GM19468 (cell line): ENCODE data around the gene ABCA13.

ENCODE experiments used
- ATAC-seq: cut with Tn5 transposase; IDR thresholded peaks from one replicate; pipeline ENCODE4 v1.9.1; 2021; ENCODE audit warnings: mild to moderate bottlenecking, moderate library complexity, moderate number of reproducible peaks; ENCODE audit not compliant: unreplicated experiment; ENCODE audit errors: extremely low read depth

Gene ABCA13

DNA sequence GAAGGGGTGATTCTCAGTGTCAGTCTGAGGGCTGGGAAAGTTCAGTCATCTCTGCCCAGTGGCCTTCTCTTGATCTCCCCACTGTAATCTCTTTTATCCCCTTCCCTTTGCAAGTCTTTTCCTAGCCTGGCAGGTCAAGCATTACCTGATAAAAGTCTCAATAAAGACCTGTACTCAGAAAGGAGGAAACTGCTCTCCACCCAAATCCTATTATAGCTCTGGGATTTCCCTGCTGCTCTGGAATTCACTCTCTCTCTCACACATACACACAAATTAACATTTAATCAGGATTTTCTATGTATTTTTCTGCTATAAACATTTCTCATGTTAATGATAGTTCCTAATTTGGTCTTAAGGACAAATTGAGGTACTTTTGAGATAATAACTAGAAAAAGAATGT, 46.5 kb downstream of the ABCA13 start:
- no peak for ATAC-seq

DNA sequence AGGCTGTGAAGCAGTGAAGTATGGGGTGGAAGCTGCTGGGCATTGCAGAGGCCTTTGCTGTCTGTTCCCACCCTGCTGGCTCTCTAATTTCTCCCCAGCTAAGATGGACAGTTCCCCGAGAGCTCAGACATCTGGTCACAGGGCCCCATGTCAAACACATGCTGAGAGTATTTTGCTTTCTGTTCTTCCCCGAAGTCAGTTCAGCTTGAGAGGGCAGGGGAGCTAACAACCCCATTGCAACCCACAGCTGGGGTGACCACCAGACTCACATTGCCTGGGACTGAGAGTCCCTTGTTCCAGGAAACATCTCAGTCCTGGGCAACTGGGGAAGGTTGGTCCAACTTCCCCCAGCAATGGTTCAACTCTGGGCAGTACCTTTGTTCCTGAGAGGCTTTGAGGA, 52.8 kb downstream of the ABCA13 start:
- ATAC-seq, result no peak

DNA sequence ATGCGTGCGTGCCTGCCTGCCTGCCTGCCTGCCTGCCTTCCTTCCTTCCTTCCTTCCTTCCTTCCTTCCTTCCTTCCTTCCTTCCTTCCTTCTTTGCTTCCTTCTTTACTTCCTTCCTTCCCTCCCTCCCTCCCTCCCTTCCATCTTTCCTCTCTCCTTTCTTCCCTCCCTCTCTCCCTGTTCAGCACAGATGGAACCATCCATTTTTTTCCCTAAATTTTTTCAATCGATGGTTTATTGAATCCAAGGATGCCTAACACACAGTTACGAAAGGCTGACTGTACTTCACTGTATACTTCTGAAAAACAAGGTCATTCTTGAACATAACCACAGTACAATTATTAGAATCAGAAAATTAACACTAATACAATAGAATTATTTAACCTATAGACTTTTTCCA, 53.8 kb downstream of the ABCA13 start:
- ATAC-seq, result no peak

GRCh38 chr7:48237354-48237753, 66.1 kb downstream of the ABCA13 start:
- no peak for ATAC-seq

DNA sequence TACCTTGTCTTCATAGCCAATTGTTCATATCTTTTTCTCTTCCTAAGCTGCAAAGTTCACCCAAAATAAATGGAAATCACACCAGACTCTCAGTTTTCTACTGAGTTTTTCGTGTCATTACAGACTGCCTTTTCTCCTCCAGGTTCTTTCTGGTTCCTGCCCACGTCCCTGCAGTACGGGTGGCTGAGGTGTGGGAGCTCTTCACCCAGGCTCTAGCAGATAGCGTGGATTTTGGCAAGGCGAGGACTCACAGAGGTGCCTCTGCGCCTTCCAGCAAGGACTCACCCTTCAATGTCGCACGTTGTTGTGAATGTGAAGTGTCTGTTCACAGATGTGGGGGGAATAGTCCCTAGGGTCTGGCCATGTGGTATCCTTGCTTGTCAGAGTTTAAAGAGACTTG, 71.6 kb downstream of the ABCA13 start:
- ATAC-seq, result no peak

- ATAC-seq, result no peak
These were observed 73.6 kb downstream of the ABCA13 start for GRCh38 chr7:48244864-48245271.

DNA sequence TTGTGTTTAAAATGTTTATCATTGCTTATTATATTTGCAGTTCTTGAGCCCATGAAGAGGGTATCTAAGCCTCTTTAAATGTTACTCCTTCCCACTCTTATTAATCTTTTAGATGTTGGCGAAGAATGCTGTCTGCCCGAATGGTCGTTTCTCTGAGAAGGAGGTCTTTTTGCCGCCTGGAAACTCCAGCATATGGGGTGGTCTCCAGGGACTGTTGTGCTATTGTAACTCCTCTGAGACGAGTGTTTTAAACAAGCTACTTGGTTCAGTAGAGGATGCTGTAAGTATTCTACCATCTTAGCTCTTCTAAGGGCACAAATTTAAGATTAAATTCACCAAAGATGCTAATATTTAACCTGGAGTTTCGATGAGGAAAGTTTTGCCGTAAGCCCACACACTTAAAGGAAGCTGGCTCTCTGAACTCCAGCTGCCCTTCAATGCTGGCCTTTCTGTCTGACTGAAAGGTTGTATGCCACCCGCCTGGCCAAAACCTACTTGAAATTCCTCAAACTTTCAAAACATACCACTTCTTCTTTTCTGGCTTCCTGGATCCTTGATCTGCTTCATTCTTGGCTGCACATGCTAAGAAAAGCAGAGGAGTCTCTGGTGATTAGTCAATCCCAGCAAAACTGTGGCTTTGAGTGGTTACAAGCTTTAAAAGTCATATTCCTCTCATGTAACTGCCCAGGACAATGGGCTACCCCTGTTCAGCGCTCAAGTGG, 74.7 kb downstream of the ABCA13 start:
- ATAC-seq, result peak; percentile 63

GRCh38 chr7:48249166-48249565, 77.9 kb downstream of the ABCA13 start:
- no peak for ATAC-seq

GRCh38 chr7:48250441-48250951, 79.2 kb downstream of the ABCA13 start:
- ATAC-seq, result no peak

DNA sequence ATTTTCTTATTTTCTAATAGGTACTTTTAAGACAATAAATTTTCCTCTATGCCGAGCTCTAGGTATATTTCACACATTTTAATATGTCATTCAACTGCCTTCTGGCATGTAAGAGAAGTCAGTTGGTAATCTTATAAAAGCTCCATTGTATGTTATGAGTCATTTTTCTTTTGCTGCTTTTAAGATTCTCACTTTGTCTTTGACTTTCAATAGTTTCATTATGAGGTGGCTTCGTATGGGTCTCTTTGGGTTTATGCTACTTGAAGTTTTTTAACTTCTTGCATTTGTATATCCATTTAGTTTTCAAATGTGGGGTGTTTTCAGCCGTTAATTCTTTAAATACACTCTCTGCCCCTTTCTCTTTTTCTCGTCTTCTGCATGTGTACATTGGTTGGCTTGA, 80.5 kb downstream of the ABCA13 start:
- peak; percentile 92 for ATAC-seq

DNA sequence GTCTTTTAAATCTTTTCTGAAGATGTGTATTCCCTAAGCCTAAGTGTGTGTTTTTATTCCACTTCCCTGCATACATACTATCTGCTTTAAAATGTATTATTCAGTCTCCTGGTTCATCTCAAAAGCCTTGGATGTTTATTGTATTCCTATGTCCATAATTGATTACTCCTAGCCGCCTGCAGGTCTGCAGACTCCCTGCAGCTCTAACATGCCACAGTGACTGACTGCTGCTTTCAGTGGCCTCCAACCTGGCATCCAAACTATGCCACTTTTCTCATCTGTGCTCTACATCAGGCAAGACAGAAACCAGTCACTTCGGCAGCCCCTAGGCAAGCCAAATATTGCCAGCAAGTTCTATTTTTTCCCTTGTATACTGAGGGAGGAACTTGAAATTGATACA, 81.7 kb downstream of the ABCA13 start:
- no peak for ATAC-seq

DNA sequence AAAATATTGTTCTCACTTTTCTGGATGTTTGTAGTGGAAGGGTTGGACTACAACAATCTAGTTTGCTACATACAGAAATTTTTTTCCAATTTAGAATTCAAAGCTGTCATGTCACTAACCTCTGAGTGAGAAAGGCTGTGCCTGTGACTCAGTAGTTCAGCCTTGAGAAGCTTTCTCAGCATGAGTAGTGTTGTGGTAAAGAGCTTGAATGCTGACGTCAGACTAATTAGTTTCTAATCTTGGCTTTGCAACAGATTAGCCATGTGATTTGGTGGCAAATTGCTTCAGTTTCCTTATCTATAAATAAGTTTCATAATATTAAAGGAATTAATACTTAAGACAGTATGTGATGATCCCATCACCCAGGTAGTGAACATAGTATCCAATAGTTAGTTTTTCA, 83.8 kb downstream of the ABCA13 start:
- no peak for ATAC-seq

GRCh38 chr7:48259463-48260280, 88.4 kb downstream of the ABCA13 start:
- no peak for ATAC-seq

GRCh38 chr7:48261696-48262095, 90.4 kb downstream of the ABCA13 start:
- no peak for ATAC-seq

DNA sequence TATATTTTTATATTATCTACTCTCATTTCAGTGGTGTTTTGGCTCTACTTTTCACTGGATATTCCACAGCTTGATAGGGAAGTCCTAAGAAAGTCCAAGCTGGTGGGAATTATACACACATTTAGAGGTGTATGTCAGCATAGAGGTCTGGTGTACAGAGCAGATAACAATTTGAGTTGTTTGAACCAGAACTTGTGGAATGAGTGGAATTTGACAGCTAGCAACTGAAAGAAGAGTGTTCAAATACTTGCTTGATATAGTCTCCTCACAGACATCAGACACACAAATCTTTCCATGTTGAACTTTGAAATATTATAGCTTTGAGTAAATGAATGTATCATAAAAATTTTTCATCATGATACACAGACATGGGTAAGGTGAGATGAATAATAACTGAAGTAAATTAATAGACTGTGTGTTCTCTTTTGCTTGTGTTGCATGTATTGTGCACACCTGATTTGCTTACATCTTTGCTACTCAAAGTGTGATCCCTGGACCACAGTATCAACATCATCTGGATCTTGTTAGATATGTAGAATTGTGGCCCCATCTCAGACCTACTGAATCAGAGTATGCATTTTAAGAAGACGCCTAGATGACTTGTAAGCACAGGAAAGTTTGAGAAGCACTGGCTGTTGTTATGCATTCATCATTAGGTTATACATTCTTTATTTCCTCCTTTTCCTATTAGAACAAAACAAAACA, 91.5 kb downstream of the ABCA13 start:
- no peak for ATAC-seq

DNA sequence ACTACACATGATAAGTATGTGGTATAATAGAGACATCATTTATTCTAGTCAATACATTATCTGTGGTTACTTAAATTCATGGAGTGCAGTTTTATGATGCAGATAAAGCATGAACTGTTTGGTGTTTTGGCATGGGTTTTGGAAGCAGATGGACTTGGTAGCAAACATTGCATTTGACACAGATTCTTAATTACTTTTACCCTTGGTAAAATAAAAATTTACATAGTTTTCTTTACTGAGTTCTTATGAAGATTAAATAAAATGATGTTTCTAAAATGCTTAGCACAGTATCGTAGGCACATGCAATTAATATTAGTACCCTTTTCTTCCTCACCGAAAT, 92.0 kb downstream of the ABCA13 start:
- no peak for ATAC-seq

GRCh38 chr7:48269066-48269465, 97.8 kb downstream of the ABCA13 start:
- ATAC-seq, result no peak

DNA sequence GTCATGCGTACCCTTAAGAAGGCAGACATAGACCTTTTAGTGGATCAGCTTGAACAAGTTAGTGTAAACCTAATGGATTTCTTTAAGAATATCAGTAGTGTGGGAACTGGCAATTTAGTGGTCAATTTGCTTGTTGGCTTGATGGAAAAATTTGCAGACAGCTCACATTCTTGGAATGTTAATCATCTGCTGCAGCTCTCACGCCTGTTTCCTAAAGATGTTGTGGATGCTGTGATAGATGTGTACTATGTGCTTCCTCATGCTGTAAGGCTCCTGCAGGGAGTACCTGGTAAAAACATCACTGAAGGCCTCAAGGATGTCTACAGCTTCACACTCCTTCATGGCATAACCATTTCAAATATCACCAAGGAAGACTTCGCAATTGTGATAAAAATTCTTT, 103.4 kb downstream of the ABCA13 start:
- no peak for ATAC-seq

DNA sequence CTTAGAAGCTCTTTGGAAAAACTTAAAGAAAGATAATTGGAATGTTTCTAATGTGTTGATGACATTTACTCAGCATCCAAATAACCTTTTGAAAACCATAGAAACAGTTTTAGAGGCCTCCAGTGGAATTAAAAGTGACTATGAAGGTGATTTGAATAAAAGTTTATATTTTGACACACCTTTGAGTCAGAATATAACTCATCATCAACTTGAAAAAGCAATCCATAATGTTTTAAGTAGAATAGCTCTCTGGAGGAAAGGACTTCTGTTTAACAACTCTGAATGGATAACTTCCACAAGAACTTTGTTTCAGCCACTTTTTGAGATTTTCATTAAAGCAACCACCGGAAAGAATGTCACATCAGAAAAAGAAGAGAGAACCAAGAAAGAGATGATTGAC, 108.2 kb downstream of the ABCA13 start:
- no peak for ATAC-seq

DNA sequence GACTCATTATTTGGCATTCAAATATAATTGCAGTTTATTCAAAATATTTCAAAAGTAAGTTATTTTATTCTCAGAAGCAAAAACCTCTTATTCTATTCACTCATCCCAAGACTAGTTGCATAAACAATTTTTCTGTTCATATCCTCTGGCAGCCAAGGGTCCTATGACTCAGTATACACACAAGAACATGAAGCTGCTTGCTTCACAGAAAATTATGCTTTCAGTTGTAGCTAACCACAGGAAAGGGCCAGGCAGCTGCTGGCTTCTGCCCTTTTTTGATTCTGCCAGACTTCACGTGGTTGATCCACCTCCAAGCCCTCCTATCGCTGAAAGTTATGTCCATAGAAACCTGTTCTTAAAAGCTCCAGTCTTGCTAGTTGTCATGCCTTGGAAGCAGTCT, 108.8 kb downstream of the ABCA13 start:
- ATAC-seq, result no peak

DNA sequence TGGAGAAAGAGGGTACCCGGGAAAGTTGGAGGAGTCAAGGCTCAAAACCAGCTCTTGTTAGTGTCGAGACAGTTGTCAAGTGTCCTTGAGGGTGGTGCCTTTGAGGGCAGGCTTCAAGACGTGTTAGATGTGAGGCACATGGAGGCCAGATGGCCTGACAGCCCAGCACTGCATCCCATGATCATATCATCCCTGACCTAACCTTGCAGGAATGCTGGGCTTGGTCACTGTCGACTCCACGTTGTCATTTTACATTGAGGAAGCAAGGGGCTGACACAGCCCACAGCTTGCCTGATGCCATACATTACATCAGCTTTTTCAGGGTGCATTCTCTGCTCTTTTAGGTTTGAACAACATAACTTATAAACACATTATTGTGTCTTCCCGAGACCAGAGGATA, 114.1 kb downstream of the ABCA13 start:
- ATAC-seq, result no peak
